Liver (tissue), 9 donors: ENCODE measurements around the gene PTP4A2. TPM values are rescaled to one million over a fixed set of nuclear protein-coding genes. Genes with fewer than 3 reads are reported as not detected.

Experiments used
- DNase-seq: peaks from one replicate; pipeline ENCODE4 v3.0.0-alpha.2; 2017; ENCODE audit warnings: low spot score
- H3K27ac ChIP-seq, 2 donors: one replicate each; pipeline ENCODE4 v1.7.0; 2013; ENCODE audit warnings: inconsistent platforms in 2 of 2, low read length in 2 of 2, control low read depth in 1 of 2, low read depth in 1 of 2, mild to moderate bottlenecking in 1 of 2
- H3K27me3 ChIP-seq, 4 donors: one replicate each; pipeline versions ENCODE4 v1.6.1 to v1.7.0; 2013; ENCODE audit warnings: low read length in 3 of 4, inconsistent platforms in 1 of 4, mild to moderate bottlenecking in 1 of 4, moderate library complexity in 1 of 4; ENCODE audit not compliant: control insufficient read depth in 4 of 4, insufficient read depth in 4 of 4
- H3K36me3 ChIP-seq, 4 donors: one replicate each; pipeline versions ENCODE4 v1.6.1 to v1.7.0; 2013; ENCODE audit warnings: low read length in 3 of 4, mild to moderate bottlenecking in 3 of 4, low read depth in 1 of 4, moderate library complexity in 1 of 4; ENCODE audit not compliant: control insufficient read depth in 4 of 4, insufficient read depth in 3 of 4
- H3K4me1 ChIP-seq, 4 donors: one replicate each; pipeline versions ENCODE4 v1.6.1 to v1.7.0; 2013; ENCODE audit warnings: low read length in 3 of 4, mild to moderate bottlenecking in 3 of 4, moderate library complexity in 1 of 4; ENCODE audit not compliant: control insufficient read depth in 4 of 4, insufficient read depth in 4 of 4
- H3K4me3 ChIP-seq, 3 donors: one replicate each; pipeline versions ENCODE4 v1.6.1 to v1.7.0; 2013; ENCODE audit warnings: low read length in 3 of 3, control low read depth in 1 of 3, low read depth in 1 of 3, mild to moderate bottlenecking in 1 of 3
- H3K9ac ChIP-seq, 2 donors: one replicate each; pipeline ENCODE4 v1.7.0; 2013; ENCODE audit warnings: low read length in 2 of 2, mild to moderate bottlenecking in 2 of 2, moderate library complexity in 2 of 2, control low read depth in 1 of 2, low read depth in 1 of 2
- H3K9me3 ChIP-seq, 4 donors: one replicate each; pipeline versions ENCODE4 v1.6.1 to v1.7.0; 2013; ENCODE audit warnings: low read length in 3 of 4; ENCODE audit not compliant: control insufficient read depth in 4 of 4
- EGR1 ChIP-seq, 2 donors: IDR thresholded peaks; 2 replicates each; pipeline ENCODE4 v1.6.1; 2016 to 2018; ENCODE audit warnings: antibody characterized with exemption in 2 of 2, low read depth in 2 of 2
- FOXA1 ChIP-seq: IDR thresholded peaks from 2 replicates; pipeline ENCODE4 v1.6.1; 2016; ENCODE audit warnings: antibody characterized with exemption
- FOXA2 ChIP-seq: IDR thresholded peaks from 2 replicates; pipeline ENCODE4 v1.6.1; 2016; ENCODE audit warnings: antibody characterized with exemption
- GABPA ChIP-seq, 2 donors: IDR thresholded peaks in 1 of 2; conservative IDR thresholded peaks in 1 of 2; 2 replicates each; pipeline ENCODE4 v1.6.1; 2016; ENCODE audit warnings: antibody characterized with exemption in 2 of 2, mild to moderate bottlenecking in 1 of 2, moderate library complexity in 1 of 2
- HNF4A ChIP-seq, 2 donors: conservative IDR thresholded peaks; 2 replicates each; pipeline ENCODE4 v1.6.1; 2016; ENCODE audit warnings: antibody characterized with exemption in 2 of 2, mild to moderate bottlenecking in 2 of 2
- HNF4G ChIP-seq: IDR thresholded peaks from 2 replicates; pipeline ENCODE4 v1.6.1; 2016; ENCODE audit warnings: antibody characterized with exemption
- JUND ChIP-seq, 2 donors: IDR thresholded peaks; 2 replicates each; pipeline ENCODE4 v1.6.1; 2016; ENCODE audit warnings: antibody characterized with exemption in 2 of 2
- RAD21 ChIP-seq, 2 donors: IDR thresholded peaks; 2 replicates each; pipeline ENCODE4 v1.6.1; 2016; ENCODE audit warnings: antibody characterized with exemption in 2 of 2, mild to moderate bottlenecking in 2 of 2
- RXRA ChIP-seq, 2 donors: IDR thresholded peaks; 2 replicates each; pipeline ENCODE4 v1.6.1; 2017 to 2018; ENCODE audit warnings: antibody characterized with exemption in 2 of 2, mild to moderate bottlenecking in 1 of 2
- SP1 ChIP-seq: IDR thresholded peaks from 2 replicates; pipeline ENCODE4 v1.6.1; 2018; ENCODE audit warnings: antibody characterized with exemption, mild to moderate bottlenecking
- TAF1 ChIP-seq: conservative IDR thresholded peaks from 2 replicates; pipeline ENCODE4 v1.6.1; 2016; ENCODE audit warnings: antibody characterized with exemption, mild to moderate bottlenecking
- YY1 ChIP-seq: IDR thresholded peaks from 2 replicates; pipeline ENCODE4 v1.6.1; 2016; ENCODE audit warnings: antibody characterized with exemption, mild to moderate bottlenecking
- WGBS: extraction: QIAGEN DNeasy Blood & Tissue Kit; methylation state at CpG from one replicate; pipeline ENCODE4 v1.1.7; 2013; 5-methylcytosine and 5-hydroxymethylcytosine counted together
- polyA plus RNA-seq, 2 donors: library from polyadenylated mRNA; stranded (reverse) in 1 of 2; unstranded in 1 of 2; fragments of 200-250 nt in 1 of 2; fragments of >200 nt in 1 of 2; fragmentation: Nextera tagmentation in 1 of 2; extraction: Ambion mirVana in 1 of 2; gene quantifications; one replicate each; pipeline versions ENCODE4 v1.2.1 to v1.2.3, GENCODE V29; 2013 to 2015
- total RNA-seq, 2 donors: library from RNA; depleted of rRNA; stranded (reverse); fragments of >200 nt; gene quantifications; one replicate each; pipeline ENCODE4 v1.2.3, GENCODE V29; 2014
- TF ChIP-seq, protein P1 (sequence below): IDR thresholded peaks from 2 replicates; pipeline ENCODE4 v1.6.1; 2016; ENCODE audit warnings: antibody characterized with exemption
- TF ChIP-seq, protein P2 (sequence below): fragments of 150-350 bp; IDR thresholded peaks from 2 replicates; pipeline ENCODE4 v1.5.1; 2017; ENCODE audit warnings: improper control_type of control experiment, low read depth, low read length; ENCODE audit not compliant: missing input control
- TF ChIP-seq, protein P3 (sequence below): IDR thresholded peaks from 2 replicates; pipeline ENCODE4 v1.6.1; 2016; ENCODE audit warnings: antibody characterized with exemption, mild to moderate bottlenecking
- TF ChIP-seq, protein P4 (sequence below): IDR thresholded peaks from 2 replicates; pipeline ENCODE4 v1.6.1; 2016; ENCODE audit warnings: antibody characterized with exemption
- TF ChIP-seq, protein P5 (sequence below): IDR thresholded peaks from 2 replicates; pipeline ENCODE4 v1.6.1; 2016; ENCODE audit warnings: antibody characterized with exemption
- donor health status: healthy.
- donor health status: healthy.
- donor health status: healthy.
- donor health status: healthy.
- donor health status: healthy.

Gene PTP4A2
- total and polyA plus RNA-seq, 4 donors: 47.7 to 98.1 (median 71.9) TPM

DNA sequence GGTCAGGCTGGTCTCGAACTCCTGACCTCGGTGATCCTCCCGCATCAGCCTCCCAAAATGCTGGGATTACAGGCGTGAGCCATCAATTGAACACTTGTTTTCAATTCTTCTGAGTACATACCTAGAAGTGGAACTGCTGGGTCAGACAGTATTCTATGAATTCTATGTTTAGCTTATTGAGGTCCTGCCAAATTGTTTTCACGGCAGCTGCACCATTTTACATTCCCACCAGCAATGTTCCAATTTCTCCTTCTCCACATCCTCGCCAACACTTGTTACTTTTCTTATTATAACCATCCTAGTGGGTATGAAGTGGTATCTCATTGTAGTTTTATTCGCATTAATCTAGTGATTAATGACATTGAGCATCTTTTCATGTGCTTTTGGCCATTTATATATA, 49.9 kb downstream of the PTP4A2 start:
- no peaks in the 10 kb centered on the region for H3K36me3 ChIP-seq
- H3K4me3 ChIP-seq: no peak overlapping the region
- TF ChIP-seq GABPA (IDR thresholded peaks at IDR 0.05 in 1 of 2, conservative IDR thresholded peaks at IDR 0.05 in 1 of 2): no peak
- no peak for TF ChIP-seq FOXA2
- no peak for TF ChIP-seq HNF4A (conservative IDR thresholded peaks at IDR 0.05)
- TF ChIP-seq, protein P1, sequence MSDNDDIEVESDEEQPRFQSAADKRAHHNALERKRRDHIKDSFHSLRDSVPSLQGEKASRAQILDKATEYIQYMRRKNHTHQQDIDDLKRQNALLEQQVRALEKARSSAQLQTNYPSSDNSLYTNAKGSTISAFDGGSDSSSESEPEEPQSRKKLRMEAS: no peak
- TF ChIP-seq, protein P2, sequence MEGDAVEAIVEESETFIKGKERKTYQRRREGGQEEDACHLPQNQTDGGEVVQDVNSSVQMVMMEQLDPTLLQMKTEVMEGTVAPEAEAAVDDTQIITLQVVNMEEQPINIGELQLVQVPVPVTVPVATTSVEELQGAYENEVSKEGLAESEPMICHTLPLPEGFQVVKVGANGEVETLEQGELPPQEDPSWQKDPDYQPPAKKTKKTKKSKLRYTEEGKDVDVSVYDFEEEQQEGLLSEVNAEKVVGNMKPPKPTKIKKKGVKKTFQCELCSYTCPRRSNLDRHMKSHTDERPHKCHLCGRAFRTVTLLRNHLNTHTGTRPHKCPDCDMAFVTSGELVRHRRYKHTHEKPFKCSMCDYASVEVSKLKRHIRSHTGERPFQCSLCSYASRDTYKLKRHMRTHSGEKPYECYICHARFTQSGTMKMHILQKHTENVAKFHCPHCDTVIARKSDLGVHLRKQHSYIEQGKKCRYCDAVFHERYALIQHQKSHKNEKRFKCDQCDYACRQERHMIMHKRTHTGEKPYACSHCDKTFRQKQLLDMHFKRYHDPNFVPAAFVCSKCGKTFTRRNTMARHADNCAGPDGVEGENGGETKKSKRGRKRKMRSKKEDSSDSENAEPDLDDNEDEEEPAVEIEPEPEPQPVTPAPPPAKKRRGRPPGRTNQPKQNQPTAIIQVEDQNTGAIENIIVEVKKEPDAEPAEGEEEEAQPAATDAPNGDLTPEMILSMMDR: no peak
- TF ChIP-seq, protein P3, sequence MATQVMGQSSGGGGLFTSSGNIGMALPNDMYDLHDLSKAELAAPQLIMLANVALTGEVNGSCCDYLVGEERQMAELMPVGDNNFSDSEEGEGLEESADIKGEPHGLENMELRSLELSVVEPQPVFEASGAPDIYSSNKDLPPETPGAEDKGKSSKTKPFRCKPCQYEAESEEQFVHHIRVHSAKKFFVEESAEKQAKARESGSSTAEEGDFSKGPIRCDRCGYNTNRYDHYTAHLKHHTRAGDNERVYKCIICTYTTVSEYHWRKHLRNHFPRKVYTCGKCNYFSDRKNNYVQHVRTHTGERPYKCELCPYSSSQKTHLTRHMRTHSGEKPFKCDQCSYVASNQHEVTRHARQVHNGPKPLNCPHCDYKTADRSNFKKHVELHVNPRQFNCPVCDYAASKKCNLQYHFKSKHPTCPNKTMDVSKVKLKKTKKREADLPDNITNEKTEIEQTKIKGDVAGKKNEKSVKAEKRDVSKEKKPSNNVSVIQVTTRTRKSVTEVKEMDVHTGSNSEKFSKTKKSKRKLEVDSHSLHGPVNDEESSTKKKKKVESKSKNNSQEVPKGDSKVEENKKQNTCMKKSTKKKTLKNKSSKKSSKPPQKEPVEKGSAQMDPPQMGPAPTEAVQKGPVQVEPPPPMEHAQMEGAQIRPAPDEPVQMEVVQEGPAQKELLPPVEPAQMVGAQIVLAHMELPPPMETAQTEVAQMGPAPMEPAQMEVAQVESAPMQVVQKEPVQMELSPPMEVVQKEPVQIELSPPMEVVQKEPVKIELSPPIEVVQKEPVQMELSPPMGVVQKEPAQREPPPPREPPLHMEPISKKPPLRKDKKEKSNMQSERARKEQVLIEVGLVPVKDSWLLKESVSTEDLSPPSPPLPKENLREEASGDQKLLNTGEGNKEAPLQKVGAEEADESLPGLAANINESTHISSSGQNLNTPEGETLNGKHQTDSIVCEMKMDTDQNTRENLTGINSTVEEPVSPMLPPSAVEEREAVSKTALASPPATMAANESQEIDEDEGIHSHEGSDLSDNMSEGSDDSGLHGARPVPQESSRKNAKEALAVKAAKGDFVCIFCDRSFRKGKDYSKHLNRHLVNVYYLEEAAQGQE: no peak
- TF ChIP-seq FOXA1: no peak
- TF ChIP-seq HNF4G: no peak
- no peak for TF ChIP-seq SP1
- no peak for TF ChIP-seq YY1
- TF ChIP-seq, protein P4, sequence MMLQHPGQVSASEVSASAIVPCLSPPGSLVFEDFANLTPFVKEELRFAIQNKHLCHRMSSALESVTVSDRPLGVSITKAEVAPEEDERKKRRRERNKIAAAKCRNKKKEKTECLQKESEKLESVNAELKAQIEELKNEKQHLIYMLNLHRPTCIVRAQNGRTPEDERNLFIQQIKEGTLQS: no peak
- no peaks in the 10 kb centered on the region for H3K9me3 ChIP-seq
- WGBS: 97% methylated on average over 7 of the region's 7 CpGs
- no peak for DNase-seq
- H3K9ac ChIP-seq: no peak overlapping the region
- H3K4me1 ChIP-seq: no peaks in the 10 kb centered on the region
- H3K27ac ChIP-seq: no peak overlapping the region
- H3K27me3 ChIP-seq: no peaks in the 10 kb centered on the region

DNA sequence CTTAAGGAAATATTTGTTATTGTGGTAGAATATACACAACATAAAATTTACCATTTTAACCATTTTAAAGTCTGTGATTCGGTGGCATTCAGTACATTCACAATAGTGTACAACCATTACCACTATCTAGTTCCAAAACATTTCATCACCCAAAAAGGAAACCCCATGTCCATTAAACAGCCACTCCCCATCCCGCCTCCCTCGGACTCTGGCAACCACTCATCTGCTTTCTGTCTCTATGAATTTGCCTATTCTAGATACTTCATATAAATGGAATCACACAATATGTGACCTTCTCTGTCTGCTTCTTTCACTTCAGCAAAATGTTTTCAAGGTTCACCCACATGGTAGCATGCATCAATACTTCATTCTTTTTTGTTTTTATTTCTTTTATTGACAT, 51.3 kb downstream of the PTP4A2 start:
- H3K27ac ChIP-seq: no peak overlapping the region
- TF ChIP-seq EGR1 (IDR thresholded peaks at IDR 0.05; ENCODE audit: low read depth in 2 of 2) (no peak), HNF4A (conservative IDR thresholded peaks at IDR 0.05) (no peak), YY1 (no peak), HNF4G (no peak), FOXA2 (no peak), RAD21 (IDR thresholded peaks at IDR 0.05) (no peak), TAF1 (no peak), SP1 (no peak), JUND (IDR thresholded peaks at IDR 0.05) (no peak), GABPA (IDR thresholded peaks at IDR 0.05 in 1 of 2, conservative IDR thresholded peaks at IDR 0.05 in 1 of 2) (no peak), RXRA (IDR thresholded peaks at IDR 0.05) (no peak), FOXA1 (no peak)
- TF ChIP-seq, protein P4: no peak
- TF ChIP-seq, protein P5, sequence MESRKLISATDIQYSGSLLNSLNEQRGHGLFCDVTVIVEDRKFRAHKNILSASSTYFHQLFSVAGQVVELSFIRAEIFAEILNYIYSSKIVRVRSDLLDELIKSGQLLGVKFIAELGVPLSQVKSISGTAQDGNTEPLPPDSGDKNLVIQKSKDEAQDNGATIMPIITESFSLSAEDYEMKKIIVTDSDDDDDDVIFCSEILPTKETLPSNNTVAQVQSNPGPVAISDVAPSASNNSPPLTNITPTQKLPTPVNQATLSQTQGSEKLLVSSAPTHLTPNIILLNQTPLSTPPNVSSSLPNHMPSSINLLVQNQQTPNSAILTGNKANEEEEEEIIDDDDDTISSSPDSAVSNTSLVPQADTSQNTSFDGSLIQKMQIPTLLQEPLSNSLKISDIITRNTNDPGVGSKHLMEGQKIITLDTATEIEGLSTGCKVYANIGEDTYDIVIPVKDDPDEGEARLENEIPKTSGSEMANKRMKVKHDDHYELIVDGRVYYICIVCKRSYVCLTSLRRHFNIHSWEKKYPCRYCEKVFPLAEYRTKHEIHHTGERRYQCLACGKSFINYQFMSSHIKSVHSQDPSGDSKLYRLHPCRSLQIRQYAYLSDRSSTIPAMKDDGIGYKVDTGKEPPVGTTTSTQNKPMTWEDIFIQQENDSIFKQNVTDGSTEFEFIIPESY: no peak
- TF ChIP-seq, protein P3: no peak
- H3K9me3 ChIP-seq: no peaks in the 10 kb centered on the region
- H3K9ac ChIP-seq: no peak overlapping the region
- DNase-seq: no peak
- H3K27me3 ChIP-seq: no peaks in the 10 kb centered on the region
- no peak overlapping the region for H3K4me3 ChIP-seq
- WGBS: 83% methylated on average over 3 of the region's 3 CpGs
- peaks cover 0 to under 1% (median under 1%) of the 10 kb centered on the region in 4 donors for H3K4me1 ChIP-seq
- no peaks in the 10 kb centered on the region for H3K36me3 ChIP-seq
